ENCODE results near the gene OBSCN. TPM values are rescaled to one million over a fixed set of nuclear protein-coding genes. Genes with fewer than 3 reads are reported as not detected.

Gene OBSCN
- total and polyA plus RNA-seq, 2 of the 13 experiments (the other 11 are each of a cell fraction or from before 2014, with no cell fraction given): 0.20 TPM

GRCh38 chr1:228177183-228177475, 30.7 kb upstream of the OBSCN start:
- H2AFZ ChIP-seq (ENCODE audit: low read length): no peak overlapping the region
- H3K9ac ChIP-seq (ENCODE audit: insufficient read depth, low read depth, low read length): no peak overlapping the region
- no peaks in the 10 kb centered on the region for H3K9me3 ChIP-seq (ENCODE audit: low read length)
- BruUV-seq (replicated peaks): no TSS peak
- in situ Hi-C loops (cut with HindIII; ENCODE audit: extremely low pct_ligation_motif_present, low pct_unique_long_range_greater_than_20kb): loop anchor here (5.0 kb wide), 1 partner anchor 40 kb away; no protein-coding TSS in a partner anchor
- no peak for DNase-seq (ENCODE audit: low spot score)
- no peaks in the 10 kb centered on the region for H3K4me1 ChIP-seq (ENCODE audit: insufficient read depth, low read length)
- POLR2A ChIA-PET: interaction anchor here (1.0 kb wide), 1 partner anchor 12 kb away, joined by 7 read pairs; the partner anchor contains the start of gene IBA57
- CTCF ChIA-PET (ENCODE audit: low intra/inter-chr PET ratio, low total read pairs): no interaction called here
- no peaks in the 10 kb centered on the region for H3K79me2 ChIP-seq (ENCODE audit: insufficient read depth, low read length)
- H3K27ac ChIP-seq (ENCODE audit: extremely low read length, insufficient read depth, low read length): no peak overlapping the region
- no peak for FAIRE-seq
- ATAC-seq: no peak
- no peak overlapping the region for H3K4me3 ChIP-seq (replicated peaks in 1 of 3; ENCODE audit: insufficient read depth in 1 of 3, low read depth in 2 of 3, low read length in 3 of 3)
- 80% methylated on average over 4 of the region's 5 CpGs for WGBS (ENCODE audit: low lambda C conversion rate)
- H3K27me3 ChIP-seq (ENCODE audit: control insufficient read depth in 1 of 2, insufficient read depth in 2 of 2, low read length in 2 of 2): no peaks in the 10 kb centered on the region; a peak in 1 of 5 replicates
- H3K4me2 ChIP-seq (ENCODE audit: low read depth, low read length): no peak overlapping the region
- no peak for TF ChIP-seq ZFP41 (CRISPR knock-in tag; IDR thresholded peaks at IDR 0.05; ENCODE audit: borderline replicate concordance)
- no peak for TF ChIP-seq ZNF33B (CRISPR knock-in tag; IDR thresholded peaks at IDR 0.05)
- no peak for TF ChIP-seq EP300 (IDR thresholded peaks at IDR 0.05; ENCODE audit: low read depth in 2 of 2, low read length in 2 of 2)
- no peak for TF ChIP-seq EP300 (CRISPR knock-in tag; IDR thresholded peaks at IDR 0.05; ENCODE audit: borderline replicate concordance)
- no peak for TF ChIP-seq ZNF468 (CRISPR knock-in tag; IDR thresholded peaks at IDR 0.05)
- no peak for TF ChIP-seq ZNF556 (CRISPR knock-in tag; IDR thresholded peaks at IDR 0.05; ENCODE audit: borderline replicate concordance)
- TF ChIP-seq ZNF44 (CRISPR knock-in tag; IDR thresholded peaks at IDR 0.05): no peak
- no peak for TF ChIP-seq KDM1A (CRISPR knock-in tag; IDR thresholded peaks at IDR 0.05)
- TF ChIP-seq NR2F1 (CRISPR knock-in tag; IDR thresholded peaks at IDR 0.05): no peak
- TF ChIP-seq CREB3 (CRISPR knock-in tag; IDR thresholded peaks at IDR 0.05): no peak
- TF ChIP-seq PAXIP1 (CRISPR knock-in tag; conservative IDR thresholded peaks at IDR 0.05): no peak
- 0 out of 2 replicates have a peak, but pooled peaks cover 2% of the 10 kb centered on the region for H4K20me1 ChIP-seq (ENCODE audit: insufficient read depth, low read length)
- no peaks in the 10 kb centered on the region; a peak in 1 of 5 replicates for H3K36me3 ChIP-seq (replicated peaks in 1 of 2; ENCODE audit: control insufficient read depth in 1 of 2, insufficient read depth in 2 of 2, low read length in 2 of 2)
- intact Hi-C loops (cut with micrococcal nuclease; ENCODE audit: unreplicated experiment): no loop called here
